GM23248 (cell line): ENCODE results near the gene GSTM4. TPM values are rescaled to one million over a fixed set of nuclear protein-coding genes. Genes with fewer than 3 reads are reported as not detected.

Experiments
- DNase-seq: peaks from one replicate; pipeline ENCODE4 v3.0.0-alpha.2; 2015
- H2AFZ ChIP-seq: fragments of 200-600 bp; sonication (generic); 2 replicates; pipeline ENCODE4 v1.6.1; 2016; ENCODE audit warnings: antibody characterized with exemption
- H3F3A ChIP-seq: fragments of 200-600 bp; sonication (generic); 2 replicates; pipeline ENCODE4 v1.6.1; 2016; ENCODE audit warnings: mild to moderate bottlenecking, antibody characterized with exemption, mixed run types; ENCODE audit not compliant: insufficient read depth
- H3K27ac ChIP-seq: fragments of 200-600 bp; sonication (generic); 2 replicates; pipeline ENCODE4 v1.5.1; 2016; ENCODE audit warnings: mild to moderate bottlenecking
- H3K27me3 ChIP-seq: fragments of 200-600 bp; sonication (generic); replicated peaks from 2 replicates; pipeline ENCODE4 v1.6.1; 2016; ENCODE audit warnings: mild to moderate bottlenecking; ENCODE audit not compliant: insufficient read depth
- H3K36me3 ChIP-seq: fragments of 200-600 bp; sonication (generic); 2 replicates; pipeline ENCODE4 v1.6.1; 2016; ENCODE audit warnings: low read depth, mild to moderate bottlenecking
- H3K4me1 ChIP-seq: fragments of 200-600 bp; sonication (generic); 2 replicates; pipeline ENCODE4 v1.6.1; 2016; ENCODE audit warnings: mild to moderate bottlenecking; ENCODE audit not compliant: insufficient read depth
- H3K4me2 ChIP-seq: fragments of 200-600 bp; sonication (generic); one replicate; pipeline ENCODE4 v1.6.1; 2016; ENCODE audit warnings: mild to moderate bottlenecking; ENCODE audit not compliant: unreplicated experiment
- H3K4me3 ChIP-seq: fragments of 200-600 bp; sonication (generic); 2 replicates; pipeline ENCODE4 v1.5.1; 2016; ENCODE audit warnings: mild to moderate bottlenecking
- H3K79me2 ChIP-seq: fragments of 200-600 bp; sonication (generic); 2 replicates; pipeline ENCODE4 v1.6.1; 2016; ENCODE audit warnings: mild to moderate bottlenecking; ENCODE audit not compliant: insufficient read depth
- H3K9ac ChIP-seq: fragments of 200-600 bp; sonication (generic); 2 replicates; pipeline ENCODE4 v1.6.1; 2016; ENCODE audit warnings: mild to moderate bottlenecking
- H3K9me2 ChIP-seq: fragments of 200-600 bp; sonication (generic); 2 replicates; pipeline ENCODE4 v1.6.1; 2016; ENCODE audit warnings: mixed run types, mild to moderate bottlenecking, moderate library complexity; ENCODE audit not compliant: insufficient read depth
- H3K9me3 ChIP-seq: fragments of 200-600 bp; sonication (generic); one replicate; pipeline ENCODE4 v1.6.1; 2017; ENCODE audit warnings: low read depth
- H4K20me1 ChIP-seq: fragments of 200-600 bp; sonication (generic); 2 replicates; pipeline ENCODE4 v1.6.0; 2016; ENCODE audit not compliant: insufficient read depth
- EZH2 ChIP-seq: fragments of 200-600 bp; sonication (generic); IDR thresholded peaks from 2 replicates; pipeline ENCODE4 v1.6.1; 2018; ENCODE audit warnings: antibody characterized with exemption, mild to moderate bottlenecking; ENCODE audit not compliant: insufficient read depth, poor library complexity, severe bottlenecking
- EZH2phosphoT487 ChIP-seq: fragments of 200-600 bp; sonication (generic); IDR thresholded peaks from 2 replicates; pipeline ENCODE4 v1.6.1; 2018; ENCODE audit warnings: antibody characterized with exemption, moderate library complexity, mild to moderate bottlenecking, low read depth; ENCODE audit not compliant: insufficient read depth
- WGBS, 2 experiments: methylation state at CpG; one replicate each; pipeline ENCODE4 v1.1.6; 2015 to 2017; ENCODE audit warnings: low lambda C conversion rate in 2 of 2, low coverage in 1 of 2; ENCODE audit errors: missing lambda C conversion rate in 2 of 2; 5-methylcytosine and 5-hydroxymethylcytosine counted together
- in situ Hi-C: fragments of 300-500 bp; cut with MboI; formaldehyde crosslinking; loops from 2 replicates; pipeline ENCODE4 v1.15.0; 2020
- polyA plus RNA-seq: library from polyadenylated mRNA; unstranded; fragments of >200 nt; fragmentation: Nextera tagmentation; extraction: Ambion mirVana; gene quantifications from 2 replicates; pipeline ENCODE4 v1.2.1, GENCODE V29; 2016
- total RNA-seq: library from RNA; depleted of rRNA; stranded (reverse); fragments of >200 nt; shearing (Covaris generic); gene quantifications from 2 replicates; pipeline ENCODE4 v1.2.3, GENCODE V29; 2014

The GSTM4 gene
- total and polyA plus RNA-seq, 2 experiments from 2014 or later: 6.2 to 12.4 TPM

DNA sequence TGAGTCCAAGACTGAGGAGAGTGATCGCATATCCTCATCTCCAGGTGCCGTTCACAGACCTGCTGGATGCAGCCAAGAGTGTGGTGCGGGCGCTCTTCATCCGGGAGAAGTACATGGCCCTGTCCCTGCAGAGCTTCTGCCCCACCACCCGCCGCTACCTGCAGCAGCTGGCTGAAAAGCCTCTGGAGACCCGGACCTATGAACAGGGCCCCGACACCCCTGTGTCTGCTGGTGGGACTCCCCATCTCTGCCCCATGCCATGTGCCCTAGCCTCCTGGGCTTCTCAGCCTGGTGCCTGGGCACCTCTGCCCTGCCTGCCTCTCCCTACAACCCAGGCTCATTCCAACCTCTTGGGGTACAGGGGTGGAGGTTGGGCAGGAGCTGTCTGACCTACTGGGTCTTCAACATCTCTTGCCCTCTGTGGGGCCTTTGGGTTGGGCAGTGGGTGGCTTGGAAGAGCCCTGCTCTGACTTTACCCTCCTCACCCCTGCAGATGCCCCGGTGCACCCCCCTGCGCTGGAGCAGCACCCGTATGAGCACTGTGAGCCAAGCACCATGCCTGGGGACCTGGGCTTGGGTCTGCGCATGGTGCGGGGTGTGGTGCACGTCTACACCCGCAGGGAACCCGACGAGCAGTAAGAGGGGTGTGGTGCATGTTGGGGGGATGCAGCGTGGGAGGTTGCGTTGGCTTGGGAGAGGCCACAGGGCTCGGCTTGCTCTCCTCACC, 29.1 kb upstream of the GSTM4 start:
- H3K4me2 ChIP-seq: no peak overlapping the region
- peaks cover 28% of the 10 kb centered on the region; the same call in 1 of the 2 replicates for H3K4me1 ChIP-seq
- no peak overlapping the region for H3K9ac ChIP-seq
- no peak overlapping the region for H2AFZ ChIP-seq
- no peaks in the 10 kb centered on the region for H3K9me3 ChIP-seq
- peaks cover 46% of the 10 kb centered on the region for H3K79me2 ChIP-seq
- H3F3A ChIP-seq: no peaks in the 10 kb centered on the region
- peaks cover 16% of the 10 kb centered on the region; the same call in 1 of the 2 replicates for H3K36me3 ChIP-seq
- no peaks in the 10 kb centered on the region; the same call in 1 of the 2 replicates for H4K20me1 ChIP-seq
- no peak overlapping the region for H3K27ac ChIP-seq
- TF ChIP-seq EZH2: no peak
- TF ChIP-seq EZH2phosphoT487: no peak
- H3K27me3 ChIP-seq: no peaks in the 10 kb centered on the region
- WGBS, 2 experiments: 94% methylated on average over 20 of the region's 21 CpGs
- in situ Hi-C loops: loop anchor here (5.0 kb wide), 1 partner anchor 80 kb away; the partner anchor contains the start of gene GNAI3
- H3K4me3 ChIP-seq: no peak overlapping the region
- no peaks in the 10 kb centered on the region for H3K9me2 ChIP-seq
- no peak for DNase-seq

DNA sequence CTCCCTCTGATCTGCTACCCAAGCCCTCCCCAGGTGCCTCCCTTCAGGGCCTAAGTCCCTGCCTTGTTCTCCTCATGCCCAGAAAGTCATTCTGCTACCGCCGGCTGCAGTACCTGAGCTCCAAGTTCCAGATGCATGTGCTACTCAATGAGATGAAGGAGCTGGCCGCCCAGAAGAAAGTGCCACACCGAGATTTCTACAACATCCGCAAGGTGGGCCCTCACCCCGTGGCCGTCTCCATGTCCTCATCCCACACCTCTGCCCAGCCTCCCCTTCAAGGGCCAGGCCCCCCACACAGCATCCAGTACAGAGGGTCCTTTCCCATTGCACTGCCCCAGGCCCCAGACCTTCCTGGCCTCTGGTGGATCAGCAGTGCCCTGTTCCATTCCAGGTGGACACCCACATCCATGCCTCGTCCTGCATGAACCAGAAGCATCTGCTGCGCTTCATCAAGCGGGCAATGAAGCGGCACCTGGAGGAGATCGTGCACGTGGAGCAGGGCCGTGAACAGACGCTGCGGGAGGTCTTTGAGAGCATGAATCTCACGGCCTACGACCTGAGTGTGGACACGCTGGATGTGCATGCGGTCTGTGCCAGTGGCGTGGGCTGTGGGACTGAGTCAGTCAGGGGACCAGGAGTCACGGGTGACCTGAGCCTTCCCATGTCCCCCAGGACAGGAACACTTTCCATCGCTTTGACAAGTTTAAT, 28.1 kb upstream of the GSTM4 start:
- Histone ChIP-seq H3K36me3 (peaks cover 16% of the 10 kb centered on the region; the same call in 1 of the 2 replicates), H3K9me2 (no peaks in the 10 kb centered on the region), H2AFZ (no peak overlapping the region), H3K4me1 (peaks cover 18% of the 10 kb centered on the region; the same call in 1 of the 2 replicates), H3K79me2 (peaks cover 36% of the 10 kb centered on the region), H3K27me3 (no peaks in the 10 kb centered on the region), H3K27ac (no peak overlapping the region), H3K9ac (no peak overlapping the region), H4K20me1 (no peaks in the 10 kb centered on the region; the same call in 1 of the 2 replicates), H3K4me2 (no peak overlapping the region), H3F3A (peaks cover 1% of the 10 kb centered on the region; the same call in 1 of the 2 replicates), H3K9me3 (no peaks in the 10 kb centered on the region), H3K4me3 (no peak overlapping the region)
- WGBS, 2 experiments: 91 to 94% methylated on average over 22 to 23 of the region's 23 CpGs
- DNase-seq: no peak
- no peak for TF ChIP-seq EZH2
- TF ChIP-seq EZH2phosphoT487: no peak
- in situ Hi-C loops: loop anchor here (5.0 kb wide), 1 partner anchor 81 kb away; the partner anchor contains the start of gene GNAI3

DNA sequence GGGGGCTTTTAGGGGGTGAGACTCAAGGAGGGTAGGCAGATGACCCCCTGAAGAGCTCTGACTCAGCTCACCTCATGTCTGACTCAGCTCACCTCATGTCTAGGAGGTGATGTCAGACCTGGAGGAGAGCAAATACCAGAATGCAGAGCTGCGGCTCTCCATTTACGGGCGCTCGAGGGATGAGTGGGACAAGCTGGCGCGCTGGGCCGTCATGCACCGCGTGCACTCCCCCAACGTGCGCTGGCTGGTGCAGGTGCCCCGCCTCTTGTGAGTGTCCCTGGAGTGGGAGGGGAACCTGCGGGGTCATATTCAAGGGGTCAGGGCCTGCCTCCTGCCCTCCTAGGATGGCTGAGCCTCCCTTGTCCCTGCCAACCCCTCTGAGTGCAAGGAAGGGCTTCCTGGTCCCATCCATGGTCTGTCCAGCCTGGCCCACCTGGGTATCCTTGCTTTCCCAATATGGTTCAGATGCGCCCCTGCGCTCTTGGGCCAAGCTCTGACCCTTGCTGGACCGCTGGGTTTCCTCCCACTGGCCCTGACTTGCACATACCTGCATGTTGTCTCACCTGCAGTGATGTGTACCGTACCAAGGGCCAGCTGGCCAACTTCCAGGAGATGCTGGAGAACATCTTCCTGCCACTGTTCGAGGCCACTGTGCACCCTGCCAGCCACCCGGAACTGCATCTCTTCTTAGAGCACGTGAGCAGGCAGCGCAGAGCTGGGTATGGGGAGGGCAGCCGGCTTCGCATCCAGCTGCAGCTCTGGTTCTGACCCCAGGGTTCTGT, 27.2 kb upstream of the GSTM4 start:
- Histone ChIP-seq H3K27me3 (no peaks in the 10 kb centered on the region), H2AFZ (no peak overlapping the region), H3K36me3 (peaks cover 16% of the 10 kb centered on the region; the same call in 1 of the 2 replicates), H3F3A (peaks cover 9% of the 10 kb centered on the region; the same call in 1 of the 2 replicates), H3K4me3 (no peak overlapping the region), H3K9me3 (no peaks in the 10 kb centered on the region), H3K27ac (no peak overlapping the region), H3K79me2 (peaks cover 27% of the 10 kb centered on the region), H3K4me1 (peaks cover 10% of the 10 kb centered on the region; the same call in 1 of the 2 replicates), H4K20me1 (no peaks in the 10 kb centered on the region; the same call in 1 of the 2 replicates), H3K9me2 (no peaks in the 10 kb centered on the region), H3K4me2 (no peak overlapping the region), H3K9ac (no peak overlapping the region)
- in situ Hi-C loops: loop anchor here (5.0 kb wide), 1 partner anchor 81 kb away; the partner anchor contains the start of gene GNAI3
- TF ChIP-seq EZH2phosphoT487 (no peak), EZH2 (no peak)
- peak; percentile 54 for DNase-seq
- 77 to 86% methylated on average over 22 to 23 of the region's 23 CpGs for WGBS, 2 experiments
